ENCODE results near the gene COL27A1.

Gene COL27A1

GRCh38 chr9:114249424-114250234 lies 94.3 kb downstream of the COL27A1 start:
- no peak for FAIRE-seq

- FAIRE-seq = no peak
These were observed 94.9 kb downstream of the COL27A1 start for GRCh38 chr9:114250235-114250568.

DNA sequence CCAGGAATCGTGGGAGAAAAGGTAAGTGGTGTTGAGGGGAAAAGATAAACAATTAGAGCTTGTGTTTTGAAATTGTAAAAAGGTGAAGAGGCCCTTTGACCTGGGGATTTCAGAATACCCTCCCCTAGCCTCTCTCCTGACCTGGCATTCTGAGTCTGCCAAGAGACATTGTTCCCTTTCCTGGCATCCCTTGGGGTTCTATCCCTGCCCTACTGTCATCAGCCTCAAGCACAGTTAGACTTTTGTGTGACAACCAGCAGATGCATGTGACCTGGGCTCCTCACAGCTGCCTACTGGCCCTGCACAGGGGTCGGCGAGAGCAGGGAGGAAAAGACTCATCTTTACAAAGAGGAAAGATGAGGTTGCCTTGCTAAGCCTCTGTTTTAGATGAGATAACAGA lies 95.3 kb downstream of the COL27A1 start:
- FAIRE-seq = no peak

GRCh38 chr9:114252394-114252793 lies 97.1 kb downstream of the COL27A1 start:
- no peak for FAIRE-seq

GRCh38 chr9:114256827-114257328 lies 101.5 kb downstream of the COL27A1 start:
- no peak for FAIRE-seq

GRCh38 chr9:114258218-114258617 lies 102.9 kb downstream of the COL27A1 start:
- no peak for FAIRE-seq

GRCh38 chr9:114258866-114259797 lies 103.8 kb downstream of the COL27A1 start:
- no peak for FAIRE-seq

GRCh38 chr9:114259798-114260523 lies 104.6 kb downstream of the COL27A1 start:
- no peak for FAIRE-seq

- FAIRE-seq = no peak
These were observed 105.7 kb downstream of the COL27A1 start for GRCh38 chr9:114261026-114261425.

GRCh38 chr9:114261987-114262386 lies 106.7 kb downstream of the COL27A1 start:
- no peak for FAIRE-seq

DNA sequence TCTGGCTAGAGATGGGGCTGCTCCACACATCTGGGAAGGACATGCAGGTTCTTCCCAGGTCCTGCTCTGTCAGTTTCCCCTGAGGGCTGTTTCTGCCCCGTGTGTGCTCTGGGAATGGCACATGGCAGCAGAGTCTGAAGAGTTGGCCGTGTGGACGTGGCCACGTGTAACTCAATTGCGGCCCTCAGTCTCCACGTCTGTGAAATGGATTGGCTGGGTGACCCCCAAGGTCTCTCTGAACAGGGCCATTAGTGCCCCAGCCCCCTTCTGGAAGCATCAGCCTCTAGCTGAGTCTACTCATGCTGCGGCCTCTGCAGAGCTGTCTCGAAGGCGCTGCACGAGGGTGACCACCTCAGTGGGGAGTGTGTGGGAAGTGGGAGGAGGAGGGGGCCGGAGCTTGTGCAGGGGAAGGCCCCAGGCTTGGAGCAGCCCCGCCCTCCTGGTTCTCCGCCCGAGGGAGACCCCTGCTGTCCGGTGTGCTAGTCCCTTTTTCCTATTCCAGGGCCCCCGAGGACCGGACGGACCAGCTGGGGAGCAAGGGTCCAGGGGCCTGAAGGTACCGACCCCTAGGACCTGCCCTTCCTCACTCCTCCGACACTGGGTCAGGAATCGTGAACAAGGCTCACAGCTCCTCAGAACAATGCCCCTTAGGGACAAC lies 108.6 kb downstream of the COL27A1 start:
- no peak for FAIRE-seq

DNA sequence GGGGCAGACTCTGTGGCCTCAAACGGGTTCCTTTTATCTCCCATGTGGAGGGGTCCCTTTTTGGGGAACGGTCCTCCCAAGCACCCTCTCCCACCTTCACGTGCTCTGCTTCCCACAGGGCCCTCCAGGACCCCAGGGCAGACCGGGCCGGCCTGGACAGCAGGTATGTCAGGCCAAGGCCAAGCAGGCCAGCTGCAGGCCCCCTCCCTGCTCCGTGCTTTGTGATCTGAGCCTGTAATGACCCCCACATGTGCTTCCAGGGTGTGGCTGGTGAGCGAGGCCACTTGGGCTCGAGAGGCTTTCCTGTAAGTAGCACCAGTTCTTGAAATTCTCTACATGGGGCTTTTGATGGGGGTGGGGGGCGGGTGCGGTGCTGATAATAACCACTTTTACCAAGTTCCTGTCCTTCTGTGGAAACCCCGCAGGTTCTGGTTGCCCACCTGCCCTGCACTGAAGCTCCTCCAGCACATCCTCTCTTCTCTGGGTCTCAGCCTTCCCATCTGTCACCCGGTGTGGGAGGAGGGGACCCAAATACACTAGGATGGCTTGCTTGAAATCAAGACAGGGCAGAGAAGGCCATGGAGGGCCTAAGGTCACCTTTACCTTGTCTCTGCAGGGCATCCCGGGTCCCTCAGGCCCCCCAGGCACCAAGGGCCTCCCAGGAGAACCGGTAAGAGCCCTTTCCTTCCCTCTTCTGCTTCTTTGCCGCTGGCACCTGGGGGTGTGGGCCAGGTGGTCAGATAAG lies 109.6 kb downstream of the COL27A1 start:
- no peak for FAIRE-seq

GRCh38 chr9:114266969-114267368 lies 111.6 kb downstream of the COL27A1 start:
- no peak for FAIRE-seq

DNA sequence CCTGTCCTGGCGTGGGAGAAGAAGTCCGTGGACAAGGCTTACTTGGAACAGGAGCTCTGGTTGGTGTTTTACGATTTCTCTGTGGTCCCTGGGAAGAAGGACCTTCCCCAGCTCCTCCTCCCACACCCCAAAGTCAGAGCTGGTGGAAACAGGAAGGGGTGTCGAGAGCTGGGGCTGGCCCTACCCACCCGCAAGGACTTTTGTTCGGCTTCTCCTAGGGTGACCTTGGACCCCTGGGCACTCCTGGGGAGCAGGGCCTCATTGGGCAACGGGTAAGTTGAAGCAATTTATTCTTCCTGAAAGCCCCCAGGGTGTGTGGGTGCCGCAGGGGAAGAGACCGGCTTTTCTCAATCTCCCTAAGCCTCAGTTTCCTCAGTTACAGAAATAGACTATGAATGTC lies 113.7 kb downstream of the COL27A1 start:
- no peak for FAIRE-seq

GRCh38 chr9:114270120-114270975 lies 115.0 kb downstream of the COL27A1 start:
- FAIRE-seq = no peak

DNA sequence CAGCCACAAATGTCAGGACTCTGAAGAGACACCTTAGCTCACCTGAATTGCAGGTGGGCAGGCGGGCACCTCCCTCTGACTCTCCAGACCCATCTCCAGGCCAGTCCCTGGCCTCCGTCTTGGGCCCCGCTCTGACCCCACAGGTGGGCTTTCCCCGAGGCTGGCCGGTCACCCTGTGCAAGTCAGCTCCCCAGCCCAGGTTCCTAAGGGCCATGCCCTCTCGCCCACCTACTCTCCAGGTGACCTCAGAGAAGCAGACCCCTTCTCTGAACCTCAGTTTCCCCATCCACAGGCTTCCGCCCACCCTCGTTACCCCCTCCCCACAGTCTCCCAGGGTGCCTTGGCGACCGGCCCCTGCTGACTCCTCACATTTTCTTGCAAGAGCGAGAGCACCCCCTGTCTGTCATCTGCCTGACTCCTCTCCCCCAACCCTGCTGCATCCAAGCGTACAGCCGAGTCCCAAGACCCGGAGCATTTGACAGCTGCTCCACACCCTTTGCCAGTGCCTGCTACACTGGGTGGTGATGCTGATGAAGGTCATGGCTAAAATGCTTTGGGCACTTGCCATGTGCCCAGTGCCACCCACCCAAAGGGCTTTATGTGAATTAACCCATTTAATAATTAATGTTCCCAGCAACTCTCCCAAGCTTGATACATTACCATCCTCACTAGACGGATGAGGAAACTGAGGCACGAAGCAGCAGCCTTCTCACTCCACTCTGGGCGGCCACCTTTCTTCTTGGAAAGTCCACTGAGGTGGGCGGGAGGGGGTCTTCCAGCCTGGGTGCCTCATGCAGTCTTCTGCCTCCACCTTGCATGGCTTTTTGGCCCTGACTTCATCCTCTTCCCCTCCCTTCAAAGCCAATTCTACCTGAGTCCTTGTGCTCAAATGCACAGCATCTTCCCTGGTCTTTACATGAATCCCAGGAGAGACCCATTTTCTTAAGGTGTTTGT lies 116.5 kb downstream of the COL27A1 start:
- no peak for FAIRE-seq

DNA sequence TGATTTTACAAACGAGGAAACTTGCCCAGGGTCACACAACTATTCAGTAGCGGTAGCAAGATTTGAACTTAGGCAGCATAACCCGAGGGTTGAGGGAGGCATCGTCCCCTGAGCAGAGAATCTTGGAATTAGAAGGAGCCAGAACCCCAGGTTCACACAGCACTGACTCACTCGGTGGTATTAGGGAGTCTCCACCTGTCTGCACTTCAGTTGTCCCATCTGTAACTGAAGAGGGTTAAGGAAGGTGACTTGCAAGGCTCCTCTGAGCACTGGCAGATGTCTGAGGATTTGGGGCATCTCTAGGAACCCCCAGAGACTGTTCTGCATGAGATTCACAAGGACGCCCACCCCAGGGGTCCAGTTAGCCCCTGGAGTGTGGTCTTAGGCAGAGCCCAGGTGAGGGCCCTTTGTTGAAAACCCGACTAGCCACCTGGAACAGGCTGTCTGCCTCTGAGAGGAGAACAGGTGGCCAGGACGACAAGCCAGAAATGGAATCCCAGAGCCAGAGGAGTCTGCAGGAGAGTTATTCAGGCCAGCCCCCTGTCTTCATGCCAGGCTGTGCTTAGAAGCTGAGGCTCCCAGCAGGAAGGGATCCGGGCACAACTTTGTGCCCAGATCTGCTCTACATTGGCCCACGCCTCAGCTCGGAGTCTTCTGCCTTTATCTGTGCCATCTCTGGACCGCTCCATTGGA lies 117.5 kb downstream of the COL27A1 start:
- FAIRE-seq = no peak

GRCh38 chr9:114273461-114273881 lies 118.1 kb downstream of the COL27A1 start:
- FAIRE-seq = no peak

DNA sequence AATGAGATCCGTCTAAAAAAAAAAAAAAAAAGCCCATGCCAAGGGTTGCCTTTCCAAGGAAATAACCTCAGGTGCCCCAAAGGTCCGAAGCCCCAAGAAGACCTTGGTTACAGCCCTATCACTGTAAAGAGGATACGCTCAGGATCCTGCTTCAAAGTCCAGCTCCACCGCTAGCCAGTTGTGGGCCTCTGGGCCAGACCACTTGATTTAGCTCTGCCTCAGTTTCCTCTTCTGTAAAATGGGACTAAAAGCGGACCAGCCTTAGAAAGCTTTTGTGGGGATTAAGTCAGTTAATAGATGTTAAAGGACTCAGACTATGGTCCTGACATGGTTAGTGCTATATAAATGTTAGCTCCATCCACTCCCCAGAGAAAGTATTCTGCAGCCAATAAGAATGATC lies 118.9 kb downstream of the COL27A1 start:
- FAIRE-seq = no peak

Measured in islet of Langerhans (tissue), 1 donor.